ENCODE data around the gene IFT88. TPM values are rescaled to one million over a fixed set of nuclear protein-coding genes. Genes with fewer than 3 reads are reported as not detected.

IFT88 gene
- total RNA-seq, 1 donor: 20.3 TPM

GRCh38 chr13:20565115-20565736 is 1.7 kb upstream of the IFT88 start:
- Histone ChIP-seq H3K9me3 (ENCODE audit: low read depth, low read length) (peaks cover 6% of the 10 kb centered on the region), H3K4me2 (ENCODE audit: insufficient read depth, low read length) (no peak overlapping the region), H3K27me3 (ENCODE audit: insufficient read depth, low read length) (no peaks in the 10 kb centered on the region), H2AFZ (ENCODE audit: low read length) (no peak overlapping the region), H3K4me1 (ENCODE audit: insufficient read depth, low read length) (peaks cover 12% of the 10 kb centered on the region), H3K27ac (ENCODE audit: low read depth, low read length) (no peak overlapping the region), H3K79me2 (ENCODE audit: insufficient read depth, low read length) (peaks cover 3% of the 10 kb centered on the region), H3K4me3 (ENCODE audit: insufficient read depth, low read length) (no peak overlapping the region), H4K20me1 (ENCODE audit: insufficient read depth, low read length) (no peaks in the 10 kb centered on the region), H3K36me3 (ENCODE audit: insufficient read depth, low read length) (no peaks in the 10 kb centered on the region)
- DNase-seq (ENCODE audit: insufficient read length, low spot score, missing footprints): no peak
- TF ChIP-seq CTCF (IDR thresholded peaks at IDR 0.05; ENCODE audit: extremely low read depth, low read depth, low read length): no peak

DNA sequence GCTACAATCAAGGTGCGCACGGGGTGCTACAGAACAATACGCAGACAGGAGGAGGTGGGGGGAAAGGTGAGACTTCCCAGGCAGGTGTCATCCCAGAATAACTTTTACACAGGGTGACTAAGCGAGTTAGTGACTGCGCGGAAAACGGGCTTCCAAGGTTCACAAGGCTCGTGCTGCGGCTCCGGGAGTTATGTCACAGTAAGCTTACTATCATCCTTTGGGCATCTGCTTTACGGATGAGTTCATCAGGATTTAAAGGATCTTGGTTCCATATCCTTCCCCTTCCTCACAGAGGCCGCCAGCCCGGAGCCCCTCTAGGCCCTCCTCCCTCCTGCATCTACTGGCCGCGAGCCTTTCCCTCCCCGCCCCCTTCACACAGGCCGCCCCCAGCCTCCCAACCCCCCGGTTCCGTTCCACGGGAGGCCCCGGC is 474 bp upstream of the IFT88 start:
- Histone ChIP-seq H3K79me2 (ENCODE audit: insufficient read depth, low read length) (peaks cover 5% of the 10 kb centered on the region), H4K20me1 (ENCODE audit: insufficient read depth, low read length) (no peaks in the 10 kb centered on the region), H3K4me3 (ENCODE audit: insufficient read depth, low read length) (peak overlapping the region; percentile 83), H3K27me3 (ENCODE audit: insufficient read depth, low read length) (no peaks in the 10 kb centered on the region), H3K9me3 (ENCODE audit: low read depth, low read length) (peaks cover 6% of the 10 kb centered on the region), H3K4me1 (ENCODE audit: insufficient read depth, low read length) (peaks cover 13% of the 10 kb centered on the region), H3K4me2 (ENCODE audit: insufficient read depth, low read length) (peak overlapping the region; percentile 87), H3K27ac (ENCODE audit: low read depth, low read length) (peak overlapping the region; percentile 94), H3K36me3 (ENCODE audit: insufficient read depth, low read length) (no peaks in the 10 kb centered on the region), H2AFZ (ENCODE audit: low read length) (peak overlapping the region; percentile 76)
- peak; percentile 86 for DNase-seq (ENCODE audit: insufficient read length, low spot score, missing footprints)
- no peak for TF ChIP-seq CTCF (IDR thresholded peaks at IDR 0.05; ENCODE audit: extremely low read depth, low read depth, low read length)

DNA sequence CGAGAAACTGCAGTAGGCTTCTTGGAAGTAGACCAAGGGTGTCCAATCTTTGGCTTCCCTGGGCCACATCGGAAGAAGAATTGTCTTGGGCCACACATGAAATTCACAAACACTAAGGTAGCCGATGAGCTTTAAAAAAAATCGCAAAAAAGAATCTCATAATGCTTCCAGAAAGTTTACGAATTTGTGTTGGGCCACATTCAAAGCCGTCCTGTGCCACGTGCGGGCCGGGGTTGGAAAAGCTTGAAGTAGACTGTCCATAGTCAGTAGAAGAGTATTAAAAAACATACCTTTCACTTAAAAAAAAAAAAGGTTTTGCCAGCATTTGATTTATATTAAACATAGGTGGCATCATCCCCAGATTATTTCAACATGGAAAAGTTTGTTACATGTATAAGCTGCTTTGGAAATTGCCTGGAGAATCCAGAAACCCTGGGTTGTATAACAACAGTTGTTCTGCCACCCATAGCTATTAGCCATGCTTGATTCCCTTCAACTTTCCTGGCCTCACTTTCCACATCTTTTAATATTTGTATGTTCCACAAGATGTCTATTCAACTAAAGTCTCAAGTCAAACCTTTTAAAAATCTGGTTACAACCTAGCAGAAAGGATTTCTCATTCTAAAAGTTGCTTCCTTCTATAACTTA is 1.0 kb downstream of the IFT88 start:
- Histone ChIP-seq H3K4me3 (ENCODE audit: insufficient read depth, low read length) (peak overlapping the region; percentile 83), H3K9me3 (ENCODE audit: low read depth, low read length) (peaks cover 6% of the 10 kb centered on the region), H3K27me3 (ENCODE audit: insufficient read depth, low read length) (no peaks in the 10 kb centered on the region), H3K79me2 (ENCODE audit: insufficient read depth, low read length) (peaks cover 9% of the 10 kb centered on the region), H3K36me3 (ENCODE audit: insufficient read depth, low read length) (no peaks in the 10 kb centered on the region), H3K27ac (ENCODE audit: low read depth, low read length) (peak overlapping the region; percentile 94), H4K20me1 (ENCODE audit: insufficient read depth, low read length) (no peaks in the 10 kb centered on the region), H3K4me1 (ENCODE audit: insufficient read depth, low read length) (peaks cover 13% of the 10 kb centered on the region), H2AFZ (ENCODE audit: low read length) (peak overlapping the region; percentile 91), H3K4me2 (ENCODE audit: insufficient read depth, low read length) (peak overlapping the region; percentile 97)
- no peak for TF ChIP-seq CTCF (IDR thresholded peaks at IDR 0.05; ENCODE audit: extremely low read depth, low read depth, low read length)
- DNase-seq (ENCODE audit: insufficient read length, low spot score, missing footprints): no peak

DNA sequence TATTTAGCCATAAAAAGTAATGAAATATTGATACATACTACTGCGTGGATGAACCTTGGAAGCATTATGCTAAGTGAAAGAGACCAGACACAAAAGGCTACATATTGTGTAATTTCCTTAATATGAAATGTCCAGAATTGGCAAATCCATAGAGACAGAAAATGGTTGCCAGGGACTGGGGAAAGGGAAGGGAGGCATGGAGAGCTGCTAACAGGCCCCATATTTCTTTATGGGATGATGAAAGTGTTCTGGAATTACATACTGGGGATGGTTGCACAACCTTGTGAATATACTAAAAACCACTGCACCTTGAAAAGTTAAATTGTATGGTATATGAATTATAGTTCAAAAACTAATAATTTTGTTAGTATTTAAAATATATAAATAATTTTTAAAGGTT is 3.6 kb downstream of the IFT88 start:
- H3K36me3 ChIP-seq (ENCODE audit: insufficient read depth, low read length): no peaks in the 10 kb centered on the region
- no peak for DNase-seq (ENCODE audit: insufficient read length, low spot score, missing footprints)
- no peaks in the 10 kb centered on the region for H3K27me3 ChIP-seq (ENCODE audit: insufficient read depth, low read length)

More for the DNA sequence above, 3.6 kb downstream of the IFT88 start:
- Histone ChIP-seq H4K20me1 (ENCODE audit: insufficient read depth, low read length) (no peaks in the 10 kb centered on the region), H3K4me3 (ENCODE audit: insufficient read depth, low read length) (no peak overlapping the region), H3K4me1 (ENCODE audit: insufficient read depth, low read length) (peaks cover 13% of the 10 kb centered on the region), H3K9me3 (ENCODE audit: low read depth, low read length) (peaks cover under 1% of the 10 kb centered on the region), H3K4me2 (ENCODE audit: insufficient read depth, low read length) (no peak overlapping the region), H3K79me2 (ENCODE audit: insufficient read depth, low read length) (peaks cover 10% of the 10 kb centered on the region), H2AFZ (ENCODE audit: low read length) (no peak overlapping the region), H3K27ac (ENCODE audit: low read depth, low read length) (no peak overlapping the region)
- no peak for TF ChIP-seq CTCF (IDR thresholded peaks at IDR 0.05; ENCODE audit: extremely low read depth, low read depth, low read length)
